Measurements from ENCODE around the gene OGFR.

Gene OGFR

DNA sequence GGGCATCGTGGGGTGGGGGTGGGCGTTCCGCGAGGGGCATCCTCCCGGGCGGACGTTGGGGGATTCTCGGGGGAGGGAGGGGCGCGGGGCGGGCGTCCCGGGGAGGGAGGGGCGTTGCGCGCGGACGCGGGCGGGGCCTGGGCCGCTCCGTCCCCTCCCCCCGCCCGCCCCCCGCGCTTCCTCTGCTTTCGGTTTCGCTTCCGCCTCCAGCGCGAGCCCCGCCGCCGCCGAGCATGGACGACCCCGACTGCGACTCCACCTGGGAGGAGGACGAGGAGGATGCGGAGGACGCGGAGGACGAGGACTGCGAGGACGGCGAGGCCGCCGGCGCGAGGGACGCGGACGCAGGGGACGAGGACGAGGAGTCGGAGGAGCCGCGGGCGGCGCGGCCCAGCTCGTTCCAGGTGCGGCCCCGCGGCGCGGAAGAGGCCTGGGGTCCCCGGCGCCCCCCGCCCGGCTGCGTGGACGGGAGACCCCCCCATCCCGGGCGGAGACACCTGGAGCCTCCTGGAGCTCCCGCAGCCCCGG lies at the start of gene OGFR:
Gene OGFR (plus strand): TSS at position 209 of the 528 bp plus-strand sequence. CDS start 25 bp downstream, at position 234.
- DNase-seq = peak; percentile 76

DNA sequence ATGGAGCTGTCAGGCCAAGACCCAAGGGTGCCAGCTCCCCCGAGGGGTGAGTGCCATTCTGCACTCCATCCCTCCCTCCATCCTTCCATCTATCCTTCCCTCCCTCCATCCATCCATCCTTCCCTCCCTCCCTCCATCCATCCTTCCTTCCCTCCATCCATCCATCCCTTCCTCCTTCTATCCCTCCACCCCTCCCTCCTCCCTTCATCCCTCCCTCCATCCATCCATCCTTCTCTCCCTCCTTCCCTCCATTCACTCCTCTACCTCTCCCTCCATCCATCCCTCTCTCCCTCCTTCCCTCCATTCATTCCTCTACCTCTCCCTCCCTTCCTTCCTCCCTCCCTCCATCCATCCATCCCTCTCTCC lies 49.7 kb upstream of the OGFR start:
- DNase-seq = no peak

DNA sequence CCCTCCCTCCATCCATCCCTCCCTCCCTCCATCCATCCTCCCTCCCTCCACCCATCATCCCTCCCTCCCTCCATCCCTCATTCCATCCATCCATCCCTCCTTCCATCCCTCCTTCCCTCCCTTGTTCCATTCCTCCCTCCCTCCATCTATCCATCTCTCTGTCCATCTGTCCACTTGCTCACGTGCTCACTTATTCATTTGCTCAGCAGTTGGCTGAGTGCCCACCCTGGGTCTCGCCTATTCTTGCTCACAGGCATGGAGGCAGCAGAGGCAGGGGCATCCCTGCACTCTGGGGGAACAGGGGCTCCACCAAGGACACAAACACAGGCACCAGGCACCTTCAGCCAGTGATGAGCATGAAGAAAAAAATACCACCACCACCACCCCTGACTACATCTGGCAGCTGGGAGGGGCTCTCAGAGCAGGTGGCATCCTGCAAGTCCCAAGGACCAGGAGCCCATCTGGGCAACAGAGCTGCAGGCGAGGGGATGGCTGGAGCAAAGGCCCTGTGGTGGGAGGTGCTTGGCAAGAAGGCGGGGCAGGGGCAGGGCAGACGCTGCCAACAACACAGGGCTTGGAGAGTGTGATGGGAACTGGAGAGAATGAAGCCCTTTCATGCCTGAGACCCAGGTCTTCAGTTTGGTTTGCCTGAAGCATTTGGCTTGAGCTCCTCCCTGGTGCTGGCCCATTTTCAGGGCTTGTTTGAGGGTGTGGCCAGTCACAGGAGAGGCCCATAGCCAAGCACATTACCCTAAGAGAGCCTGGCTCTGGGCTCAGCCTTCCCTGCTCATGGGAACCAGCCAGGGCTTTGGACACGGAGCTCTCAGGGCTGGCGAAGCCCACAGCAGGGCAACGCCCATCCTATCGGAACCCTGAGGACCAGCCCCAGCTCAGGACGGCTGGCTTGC lies 48.6 kb upstream of the OGFR start:
- DNase-seq = no peak

GRCh38 chr20:62758226-62758912 lies 46.3 kb upstream of the OGFR start:
- no peak for DNase-seq

- no peak for DNase-seq
Observed at GRCh38 chr20:62759981-62760431, 44.6 kb upstream of the OGFR start.

DNA sequence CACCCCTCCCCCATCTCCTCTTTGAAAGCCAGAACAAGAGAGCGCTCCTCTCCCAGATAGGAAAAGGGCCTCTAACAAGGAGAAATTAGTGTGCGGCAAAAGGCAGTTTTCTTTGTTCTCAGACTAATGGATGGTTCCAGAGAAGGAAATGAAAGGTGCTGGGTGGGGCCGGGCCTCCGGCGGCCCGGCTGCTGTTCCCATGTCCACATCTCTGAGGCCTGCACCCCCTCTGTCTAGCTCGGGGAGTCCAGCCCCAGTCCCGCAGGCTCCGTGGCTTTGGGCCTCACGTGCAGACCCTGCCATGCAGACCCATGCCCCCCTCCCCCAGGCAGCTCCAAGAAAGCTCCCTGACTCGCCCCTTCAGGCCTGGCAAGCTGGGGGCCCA lies 44.2 kb upstream of the OGFR start:
- no peak for DNase-seq

DNA sequence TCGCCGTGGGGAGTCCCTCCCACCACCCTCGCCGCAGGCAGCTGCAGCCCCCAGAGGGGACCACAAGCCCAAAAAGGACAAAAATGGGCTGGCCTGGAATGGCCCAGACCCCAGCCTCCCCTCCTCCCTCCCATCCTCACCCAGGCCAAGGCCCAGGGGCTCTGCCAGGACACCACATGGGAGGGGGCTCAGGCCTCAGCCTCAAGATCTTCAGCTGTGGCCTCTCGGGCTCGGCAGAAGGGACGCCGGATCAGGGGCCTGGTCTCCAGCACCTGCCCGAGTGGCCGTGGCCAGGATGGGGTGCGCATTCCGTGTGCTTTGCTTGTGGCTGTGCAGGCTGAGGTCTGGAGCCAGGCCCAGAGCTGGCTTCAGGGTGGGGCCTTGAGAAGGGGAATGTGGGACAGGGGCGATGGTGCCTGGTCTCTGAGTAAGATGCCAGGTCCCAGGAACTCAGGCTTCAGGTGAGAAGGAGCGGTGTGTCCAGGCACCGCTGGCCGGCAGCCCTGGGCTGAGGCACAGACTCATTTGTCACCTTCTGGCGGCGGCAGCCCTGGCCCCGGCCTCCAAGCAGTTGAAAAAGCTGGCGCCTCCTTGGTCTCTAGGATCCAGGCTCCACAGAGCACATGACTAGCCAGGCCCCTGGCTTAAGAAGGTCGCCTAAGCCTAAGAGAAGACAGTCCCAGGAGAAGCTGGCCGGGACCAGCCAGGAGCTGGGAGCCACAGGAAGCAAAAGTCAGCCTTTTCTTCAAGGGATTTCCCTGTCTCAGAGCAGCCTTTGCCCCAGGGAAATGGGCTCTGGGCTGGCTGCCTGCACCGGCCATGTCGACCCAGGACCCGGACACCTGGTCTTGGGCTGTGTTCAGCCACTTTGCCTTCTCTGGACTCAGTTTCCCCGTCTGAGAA lies 43.5 kb upstream of the OGFR start:
- no peak for DNase-seq

DNA sequence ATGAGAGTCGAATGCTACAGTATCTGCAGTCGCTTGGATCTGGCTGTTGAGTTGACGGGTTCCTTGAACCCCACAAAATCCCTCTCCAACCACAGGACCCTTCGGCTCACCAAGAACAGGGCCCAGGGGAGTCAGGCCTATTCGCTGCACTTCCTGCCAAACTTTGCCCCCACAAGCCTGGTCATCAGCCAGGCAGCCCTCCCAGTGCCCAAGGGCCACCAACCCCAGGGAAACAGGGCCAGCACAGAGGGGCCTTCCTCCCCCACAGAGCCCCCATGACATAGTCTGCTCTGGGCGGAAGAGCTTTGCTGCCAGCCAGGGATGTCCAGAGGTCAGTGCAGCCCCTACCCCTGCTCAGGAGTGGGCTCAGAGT lies 42.9 kb upstream of the OGFR start:
- DNase-seq = no peak

GRCh38 chr20:62762376-62762775 lies 42.3 kb upstream of the OGFR start:
- DNase-seq = no peak

- DNase-seq = no peak
Observed at GRCh38 chr20:62762801-62763368, 41.8 kb upstream of the OGFR start.

DNA sequence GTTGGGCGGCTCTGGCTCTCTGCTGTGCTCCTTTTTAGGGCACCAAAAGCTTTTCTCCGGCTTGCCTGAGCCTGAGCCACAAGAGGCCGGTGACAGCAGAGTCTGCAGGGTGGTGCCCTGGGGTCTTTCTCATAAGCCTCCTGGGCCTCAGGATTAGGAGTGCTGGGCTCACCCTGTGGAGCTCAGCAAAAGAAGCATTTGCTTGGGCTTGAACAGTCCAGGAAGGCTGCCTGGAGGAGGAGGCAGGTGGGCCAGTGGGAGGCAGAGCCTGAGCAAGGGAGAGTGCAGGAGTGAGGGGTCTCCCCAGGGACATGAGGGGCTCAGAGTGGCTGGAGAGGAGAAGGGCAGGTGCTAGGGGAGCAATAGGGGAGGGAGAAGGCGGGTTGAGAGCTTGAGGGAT lies 41.2 kb upstream of the OGFR start:
- no peak for DNase-seq

DNA sequence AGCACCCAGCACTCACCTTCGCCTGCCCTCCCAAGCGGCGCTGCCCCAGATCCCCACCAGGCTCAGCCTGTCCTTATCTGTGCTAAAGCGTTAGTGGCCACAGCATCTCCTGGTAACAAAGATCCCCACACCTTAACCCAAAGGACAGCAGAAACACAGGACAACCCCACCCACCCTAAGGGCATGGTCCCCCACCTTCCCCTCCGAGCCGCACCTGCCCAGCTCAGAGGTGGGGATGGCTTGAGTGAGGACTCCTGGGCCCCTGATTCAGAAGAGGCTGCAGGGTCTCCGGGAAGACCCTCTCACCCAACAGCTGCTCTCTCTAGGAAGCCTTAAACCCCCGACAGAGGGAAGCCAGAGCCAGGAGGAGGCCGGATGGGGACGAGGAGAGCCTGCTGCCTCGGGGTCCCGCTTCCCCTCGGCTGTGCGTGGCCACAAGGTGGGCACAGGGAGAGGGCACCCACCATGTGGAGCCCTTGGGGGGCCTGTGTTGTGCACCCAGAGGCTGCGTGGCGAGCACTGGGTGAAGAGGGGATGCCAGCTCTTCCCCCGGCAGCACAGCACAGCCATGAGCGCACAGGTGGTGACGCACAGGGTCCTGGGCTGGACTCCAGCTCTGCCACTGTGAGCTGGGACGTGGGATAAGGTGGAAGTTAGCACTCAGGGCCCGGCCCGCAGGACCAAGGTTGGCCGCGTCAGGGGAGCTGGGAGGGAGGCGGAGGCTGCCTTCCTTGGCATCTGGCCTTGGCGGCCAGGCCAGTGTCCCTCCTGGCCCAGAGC lies 40.3 kb upstream of the OGFR start:
- DNase-seq = no peak

GRCh38 chr20:62765021-62765420 lies 39.6 kb upstream of the OGFR start:
- no peak for DNase-seq

- no peak for DNase-seq
Observed at GRCh38 chr20:62765432-62766070, 39.1 kb upstream of the OGFR start.

DNA sequence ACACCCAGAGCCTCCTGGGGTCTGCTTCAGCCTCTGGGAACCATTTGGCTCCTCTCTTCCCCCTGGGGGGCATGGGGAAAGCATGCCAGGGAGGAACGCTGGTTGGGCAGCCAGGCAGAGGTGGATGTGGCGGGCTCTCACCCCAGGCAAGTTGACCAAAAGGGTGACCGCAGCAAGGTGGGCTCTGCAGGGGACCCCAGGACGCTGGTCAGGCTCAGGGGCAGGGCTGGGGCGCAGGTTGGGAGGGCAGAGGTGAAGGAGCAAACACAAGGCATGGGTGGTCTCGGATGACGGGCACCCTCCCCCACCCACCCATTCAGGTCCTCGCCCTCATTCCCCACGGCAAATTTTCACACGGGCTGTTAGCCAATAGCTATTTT lies 38.6 kb upstream of the OGFR start:
- DNase-seq = no peak

GRCh38 chr20:62766716-62767115 lies 37.9 kb upstream of the OGFR start:
- no peak for DNase-seq

GRCh38 chr20:62768234-62768546 lies 36.4 kb upstream of the OGFR start:
- no peak for DNase-seq

DNA sequence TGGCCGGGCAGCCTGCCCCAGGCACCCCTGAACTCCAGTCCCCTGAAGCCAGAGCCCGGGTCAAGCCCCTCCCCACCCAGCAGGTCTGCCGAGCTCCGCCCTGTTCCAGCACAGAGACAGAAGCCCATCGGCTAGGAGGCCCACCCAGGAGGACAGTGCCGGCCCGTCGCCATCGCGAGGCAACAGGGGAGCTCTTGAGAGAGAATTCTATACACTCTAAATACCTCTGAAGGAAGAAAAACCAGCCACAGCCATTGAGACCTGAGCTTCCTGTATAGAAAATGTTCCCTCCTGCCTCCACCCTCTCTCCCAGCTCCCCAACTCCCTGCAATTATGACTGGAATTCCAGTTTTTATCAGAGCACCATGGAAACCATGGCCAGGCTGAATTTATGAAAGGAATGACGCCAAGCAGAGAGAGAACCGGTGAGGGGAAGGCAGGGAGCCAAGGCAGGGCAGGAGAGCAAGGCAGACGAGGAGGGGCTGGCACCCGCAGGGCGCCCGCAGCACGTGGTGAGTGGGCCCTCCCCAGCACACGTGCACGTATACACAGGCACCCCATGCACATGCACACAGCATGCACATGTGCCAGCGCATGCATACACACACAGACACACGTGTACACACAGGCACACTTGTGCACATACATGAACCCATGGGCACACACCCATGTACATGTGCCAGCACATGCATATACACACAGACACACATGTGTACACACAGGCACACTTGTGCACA lies 35.9 kb upstream of the OGFR start:
- DNase-seq = no peak

DNA sequence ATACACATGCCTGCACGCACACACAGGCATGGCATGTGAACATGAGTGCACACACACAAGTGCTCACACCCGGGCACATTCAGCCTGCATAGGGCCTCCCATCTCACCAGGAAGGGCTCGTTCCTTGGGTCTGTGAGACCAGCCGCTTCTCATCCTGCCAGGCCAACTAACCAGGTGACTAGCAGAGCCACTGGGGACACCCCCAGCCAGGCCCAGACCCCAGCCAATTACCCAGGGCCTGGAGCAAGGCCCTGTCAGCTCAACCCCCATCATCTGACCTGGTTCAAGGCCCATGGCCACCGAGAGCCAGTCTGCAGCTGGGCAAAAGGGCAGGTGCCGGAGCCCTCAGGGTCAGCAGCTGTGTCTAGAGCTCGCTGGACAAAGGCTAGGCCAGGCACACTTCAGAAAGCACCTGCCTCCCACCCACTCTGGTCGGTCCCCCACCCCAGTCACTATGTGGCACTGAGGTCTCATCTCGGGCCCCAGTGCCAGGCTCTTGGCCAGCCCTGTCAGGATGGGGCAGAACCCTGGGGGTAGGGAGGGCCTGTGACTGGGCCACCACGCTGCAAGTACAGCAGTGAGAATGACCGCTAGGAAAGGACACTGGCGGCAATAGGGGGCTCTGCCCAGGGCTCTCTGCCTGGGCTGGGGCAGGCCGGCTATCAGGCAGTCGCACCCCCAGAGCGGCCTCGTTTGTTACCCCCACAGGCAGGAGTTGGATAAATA lies 35.1 kb upstream of the OGFR start:
- no peak for DNase-seq

Data from stimulated activated CD4-positive, alpha-beta T cell treated with anti-CD3 and anti-CD28 coated beads, Interleukin-15, amount 100 ng/mL, for 24 hours (primary cell).